Vagina (tissue), 2 donors: ENCODE measurements around the gene GATAD1. TPM values are rescaled to one million over a fixed set of nuclear protein-coding genes. Genes with fewer than 3 reads are reported as not detected.
"Not testable (repeated sequence)": the region's sequence is repeated elsewhere in the genome, so short reads cannot be mapped to it uniquely, and the experiment has no call there.

Experiments used
- DNase-seq, 2 donors: peaks; one replicate each; pipeline ENCODE4 v3.0.0-alpha.2; 2017; ENCODE audit errors: extremely low spot score in 2 of 2
- H3K27ac ChIP-seq: fragments of 200-600 bp; sonication (generic); one replicate; pipeline ENCODE4 v1.5.1; 2019
- H3K27me3 ChIP-seq: fragments of 200-600 bp; sonication (generic); one replicate; pipeline ENCODE4 v1.5.1; 2019
- H3K36me3 ChIP-seq, 2 donors: fragments of 200-600 bp; sonication (generic); one replicate each; pipeline ENCODE4 v1.5.1; 2017 to 2019
- H3K4me1 ChIP-seq: fragments of 200-600 bp; sonication (generic); one replicate; pipeline ENCODE4 v1.5.1; 2019
- H3K4me3 ChIP-seq, 2 donors: fragments of 200-600 bp; sonication (generic); 1 replicate in 1 of 2; 2 replicates in 1 of 2; pipeline ENCODE4 v1.5.1; 2016 to 2019
- H3K9me3 ChIP-seq: fragments of 200-600 bp; sonication (generic); one replicate; pipeline ENCODE4 v1.5.1; 2019
- CTCF ChIP-seq, 3 experiments: fragments of 450-650 bp in 2 of 3; fragments of 200-600 bp in 1 of 3; sonication (generic) in 1 of 3; IDR thresholded peaks; one replicate each; pipeline ENCODE4 v1.5.1; 2017 to 2019; ENCODE audit warnings: antibody characterized with exemption in 3 of 3, mild to moderate bottlenecking in 2 of 3, moderate library complexity in 2 of 3
- POLR2A ChIP-seq, 2 donors: fragments of 450-650 bp; IDR thresholded peaks; one replicate each; pipeline ENCODE4 v1.6.1; 2017; ENCODE audit warnings: antibody characterized with exemption in 2 of 2, mild to moderate bottlenecking in 2 of 2, moderate library complexity in 2 of 2
- POLR2AphosphoS5 ChIP-seq, 2 donors: sonication (generic); formaldehyde crosslinking; IDR thresholded peaks; one replicate each; pipeline ENCODE4 v1.9.0; 2017; ENCODE audit warnings: antibody characterized with exemption in 2 of 2, mild to moderate bottlenecking in 2 of 2, low read depth in 1 of 2; ENCODE audit not compliant: insufficient read depth in 1 of 2
- intact Hi-C: fragments of 100-400 bp; cut with DNase I; formaldehyde crosslinking; loops from one replicate; pipeline ENCODE4 v1.15.1; 2023
- total RNA-seq: library from RNA; depleted of rRNA; stranded (reverse); fragments of >200 nt; gene quantifications from one replicate; pipeline ENCODE4 v1.2.3, GENCODE V29; 2016

The GATAD1 gene
- total RNA-seq, 1 donor from 2014 or later, result 30.4 TPM

GRCh38 chr7:92437956-92438491 lies 9.3 kb upstream of the GATAD1 start:
- H3K9me3 ChIP-seq, result no peaks in the 10 kb centered on the region
- no peaks in the 10 kb centered on the region for H3K27me3 ChIP-seq
- intact Hi-C loops, result no loop called here
- no peak for DNase-seq
- H3K27ac ChIP-seq, result no peak overlapping the region
- H3K4me1 ChIP-seq, result no peaks in the 10 kb centered on the region
- TF ChIP-seq CTCF (IDR thresholded peaks at IDR 0.05) (no peak), POLR2A (IDR thresholded peaks at IDR 0.05) (no peak), POLR2AphosphoS5 (IDR thresholded peaks at IDR 0.05; ENCODE audit: insufficient read depth in 1 of 2, low read depth in 1 of 2) (no peak)
- no peaks in the 10 kb centered on the region for H3K36me3 ChIP-seq
- H3K4me3 ChIP-seq, result no peak overlapping the region

- H3K4me1 ChIP-seq, H3K27ac ChIP-seq, H3K27me3 ChIP-seq, intact Hi-C loops, DNase-seq, H3K9me3 ChIP-seq, H3K36me3 ChIP-seq, H3K4me3 ChIP-seq: not testable (repeated sequence)
Observed at GRCh38 chr7:92442720-92443119, 4.6 kb upstream of the GATAD1 start.

- no peak for DNase-seq
- Histone ChIP-seq H3K27me3 (no peaks in the 10 kb centered on the region), H3K9me3 (no peaks in the 10 kb centered on the region), H3K4me3 (peak overlapping the region; percentile 91 to 98), H3K27ac (peak overlapping the region; percentile 96), H3K36me3 (peaks cover 0 to 19% of the 10 kb centered on the region in 2 donors), H3K4me1 (peaks cover 9% of the 10 kb centered on the region)
- intact Hi-C loops, result loop anchor here (5.0 kb wide), 1 partner anchor 315 kb away; the partner anchor contains the start of gene CYP51A1
- no peak for TF ChIP-seq POLR2A (IDR thresholded peaks at IDR 0.05)
- no peak for TF ChIP-seq POLR2AphosphoS5 (IDR thresholded peaks at IDR 0.05; ENCODE audit: insufficient read depth in 1 of 2, low read depth in 1 of 2)
- TF ChIP-seq CTCF (IDR thresholded peaks at IDR 0.05), result no peak
Observed at GRCh38 chr7:92446869-92447344, 375 bp upstream of the GATAD1 start.

GRCh38 chr7:92448205-92448747 lies 994 bp downstream of the GATAD1 start:
- Histone ChIP-seq H3K4me3 (peak overlapping the region; percentile 91 to 98), H3K27me3 (no peaks in the 10 kb centered on the region), H3K9me3 (no peaks in the 10 kb centered on the region), H3K36me3 (peaks cover 0 to 29% of the 10 kb centered on the region in 2 donors), H3K4me1 (peaks cover 9% of the 10 kb centered on the region), H3K27ac (peak overlapping the region; percentile 96)
- DNase-seq, result no peak
- intact Hi-C loops, result loop anchor here (5.0 kb wide), 1 partner anchor 316 kb away; the partner anchor contains the start of gene CYP51A1
- no peak for TF ChIP-seq POLR2A (IDR thresholded peaks at IDR 0.05)
- TF ChIP-seq CTCF (IDR thresholded peaks at IDR 0.05), result peak in 2 of 3 experiments; percentile 3 to 11

GRCh38 chr7:92451645-92452044 lies 4.4 kb downstream of the GATAD1 start:
- Histone ChIP-seq H3K27ac (no peak overlapping the region), H3K27me3 (no peaks in the 10 kb centered on the region), H3K4me1 (peaks cover 9% of the 10 kb centered on the region), H3K36me3 (peaks cover 0 to 62% of the 10 kb centered on the region in 2 donors), H3K4me3 (no peak overlapping the region), H3K9me3 (no peaks in the 10 kb centered on the region)
- intact Hi-C loops, result no loop called here
- no peak for DNase-seq
- TF ChIP-seq POLR2A (IDR thresholded peaks at IDR 0.05) (no peak), POLR2AphosphoS5 (IDR thresholded peaks at IDR 0.05; ENCODE audit: insufficient read depth in 1 of 2, low read depth in 1 of 2) (no peak), CTCF (IDR thresholded peaks at IDR 0.05) (no peak)
